PC-9 (cell line): ENCODE results near the gene KHK. TPM values are rescaled to one million over a fixed set of nuclear protein-coding genes. Genes with fewer than 3 reads are reported as not detected.

Source experiments
- BruUV-seq: library from RNA; stranded (reverse); fragments of 400-500 nt; replicated peaks from 2 replicates; lab custom pipeline; 2021; lab: Mats Ljungman, UMichigan
- CTCF ChIA-PET: fragments of 300-600 bp; sonication (Branson Sonifier 250); formaldehyde crosslinking; loops from one replicate; lab custom pipeline; 2022; ENCODE audit warnings: antibody characterized with exemption; lab: Charles Lee
- POLR2A ChIA-PET: fragments of 300-600 bp; sonication (Branson Sonifier 250); formaldehyde crosslinking; loops from one replicate; lab custom pipeline; 2022; ENCODE audit warnings: antibody characterized with exemption; ENCODE audit not compliant: unreplicated experiment; lab: Charles Lee
- DNase-seq, 2 experiments: peaks; one replicate each; pipeline versions ENCODE4 v3.0.0 to v3.0.0-alpha.2; 2015 to 2022; ENCODE audit warnings: mixed read lengths in 1 of 2
- H2AFZ ChIP-seq: fragments of 200-600 bp; sonication (generic); 2 replicates; pipeline ENCODE4 v1.8.1; 2017; ENCODE audit warnings: antibody characterized with exemption
- H3F3A ChIP-seq: fragments of 200-600 bp; sonication (generic); 2 replicates; pipeline ENCODE4 v1.8.1; 2017; ENCODE audit warnings: antibody characterized with exemption, mild to moderate bottlenecking, low read depth; ENCODE audit not compliant: insufficient read depth
- H3K27ac ChIP-seq: fragments of 200-600 bp; sonication (generic); 2 replicates; pipeline ENCODE4 v1.6.1; 2016; ENCODE audit warnings: mixed run types
- H3K27me3 ChIP-seq: fragments of 200-600 bp; sonication (generic); 2 replicates; pipeline ENCODE4 v1.6.1; 2016; ENCODE audit warnings: low read depth, mixed run types; ENCODE audit not compliant: insufficient read depth
- H3K36me3 ChIP-seq: fragments of 200-600 bp; sonication (generic); 2 replicates; pipeline ENCODE4 v1.6.1; 2016; ENCODE audit warnings: low read depth, mixed run types
- H3K4me1 ChIP-seq: fragments of 200-600 bp; sonication (generic); replicated peaks from 2 replicates; pipeline ENCODE4 v1.6.1; 2016; ENCODE audit warnings: mixed run types; ENCODE audit not compliant: insufficient read depth
- H3K4me2 ChIP-seq: fragments of 200-600 bp; sonication (generic); 2 replicates; pipeline ENCODE4 v1.6.1; 2017; ENCODE audit warnings: mixed run types
- H3K4me3 ChIP-seq: fragments of 200-600 bp; sonication (generic); 2 replicates; pipeline ENCODE4 v1.6.1; 2016; ENCODE audit warnings: mixed run types
- H3K79me2 ChIP-seq: fragments of 200-600 bp; sonication (generic); 2 replicates; pipeline ENCODE4 v1.6.1; 2017; ENCODE audit warnings: low read depth, mixed run types
- H3K9me2 ChIP-seq: fragments of 200-600 bp; sonication (generic); 2 replicates; pipeline ENCODE4 v1.8.1; 2017; ENCODE audit warnings: mild to moderate bottlenecking; ENCODE audit not compliant: insufficient read depth
- H3K9me3 ChIP-seq: fragments of 200-600 bp; sonication (generic); 2 replicates; pipeline ENCODE4 v1.8.1; 2016; ENCODE audit warnings: low read depth; ENCODE audit not compliant: insufficient read depth
- H4K20me1 ChIP-seq: fragments of 200-600 bp; sonication (generic); 2 replicates; pipeline ENCODE4 v1.8.1; 2017; ENCODE audit not compliant: insufficient read depth
- CTCF ChIP-seq: fragments of 200-600 bp; sonication (generic); conservative IDR thresholded peaks from 2 replicates; pipeline ENCODE4 v1.6.1; 2017; ENCODE audit warnings: mixed run types, antibody characterized with exemption, mild to moderate bottlenecking, moderate library complexity
- EZH2 ChIP-seq: fragments of 200-600 bp; sonication (generic); IDR thresholded peaks from 2 replicates; pipeline ENCODE4 v1.8.0; 2017; ENCODE audit warnings: antibody characterized with exemption, low read depth
- intact Hi-C: fragments of 100-400 bp; cut with micrococcal nuclease; formaldehyde crosslinking; loops from one replicate; pipeline ENCODE4 v1.10.0; 2022; ENCODE audit not compliant: unreplicated experiment
- total RNA-seq: library from RNA; stranded (reverse); gene quantifications from 2 replicates; pipeline ENCODE4 v1.2.3, GENCODE V29; 2021

Gene KHK
- total RNA-seq, 1 experiment from 2014 or later, result 4.4 TPM

DNA sequence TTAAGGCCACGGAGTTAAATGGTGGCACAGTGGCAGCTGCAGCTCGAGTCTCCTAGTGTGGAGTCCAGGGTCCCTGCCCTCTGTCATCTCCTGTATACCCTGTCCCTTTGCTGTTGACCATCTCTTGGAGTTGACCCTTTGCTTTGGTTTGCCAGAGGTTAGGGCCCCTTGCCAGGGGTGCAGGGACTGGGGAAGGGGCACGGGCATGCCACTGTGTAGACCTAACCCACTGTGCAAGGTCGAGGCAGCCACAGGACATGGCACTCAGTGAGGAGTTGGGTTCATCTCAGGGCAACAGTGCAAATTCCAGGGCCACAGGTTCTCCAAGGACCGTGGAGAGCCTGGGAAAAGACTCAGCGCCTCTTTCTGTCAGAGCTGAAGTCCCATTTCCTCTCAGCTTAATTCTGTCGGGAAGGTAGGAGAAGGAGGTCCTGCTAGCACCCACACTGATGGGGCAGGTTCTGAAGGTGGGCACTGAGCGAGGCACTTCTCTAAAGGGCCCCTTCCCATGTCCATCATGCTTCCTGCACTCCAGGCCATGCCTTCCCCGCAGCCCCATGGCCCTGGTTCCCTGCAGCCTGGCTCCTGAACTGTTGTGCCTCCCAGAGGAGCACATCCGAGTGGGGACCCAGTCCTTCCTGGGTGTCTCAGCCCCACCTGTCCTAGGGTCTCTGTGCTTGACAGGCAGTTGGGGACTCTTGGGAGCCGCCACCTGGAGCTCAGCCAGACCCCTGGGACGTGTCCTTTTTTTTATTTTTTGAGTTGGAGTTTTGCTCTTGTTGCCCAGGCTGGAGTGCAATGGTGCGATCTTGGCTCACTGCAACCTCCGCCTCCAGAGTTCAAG is 2.8 kb downstream of the KHK start:
- Histone ChIP-seq H3K4me1 (peaks cover 17% of the 10 kb centered on the region), H3K4me3 (no peak overlapping the region), H3K9me3 (no peaks in the 10 kb centered on the region), H3K9me2 (no peaks in the 10 kb centered on the region), H3K27ac (no peak overlapping the region), H3F3A (peaks cover 13% of the 10 kb centered on the region; the same call in 1 of the 2 replicates), H3K4me2 (no peak overlapping the region), H4K20me1 (no peaks in the 10 kb centered on the region), H3K79me2 (no peaks in the 10 kb centered on the region), H3K27me3 (no peaks in the 10 kb centered on the region), H2AFZ (no peak overlapping the region), H3K36me3 (no peaks in the 10 kb centered on the region)
- POLR2A ChIA-PET, result no interaction called here
- TF ChIP-seq EZH2 (no peak), CTCF (no peak)
- intact Hi-C loops, result no loop called here
- no TSS peak for BruUV-seq
- CTCF ChIA-PET, result interaction anchor here (0.5 to 0.7 kb wide), 2 partner anchors 16 to 130 kb away, joined by 3 to 4 read pairs; no protein-coding TSS in a partner anchor
- no peak for DNase-seq

GRCh38 chr2:27091746-27092695 is 5.4 kb downstream of the KHK start:
- no peak for DNase-seq
- no peaks in the 10 kb centered on the region for H4K20me1 ChIP-seq
- H3K9me3 ChIP-seq, result no peaks in the 10 kb centered on the region
- POLR2A ChIA-PET, result no interaction called here
- no peaks in the 10 kb centered on the region for H3K27me3 ChIP-seq
- H3K27ac ChIP-seq, result no peak overlapping the region
- H3K79me2 ChIP-seq, result no peaks in the 10 kb centered on the region
- no peak overlapping the region for H2AFZ ChIP-seq
- no peak overlapping the region for H3K4me2 ChIP-seq
- no peaks in the 10 kb centered on the region for H3K36me3 ChIP-seq
- H3K9me2 ChIP-seq, result no peaks in the 10 kb centered on the region
- BruUV-seq, result no TSS peak
- H3K4me1 ChIP-seq, result peaks cover 5% of the 10 kb centered on the region; the same call in 1 of the 2 replicates
- intact Hi-C loops, result loop anchor here (2.0 kb wide), 1 partner anchor 189 kb away; no protein-coding TSS in a partner anchor
- CTCF ChIA-PET, result no interaction called here
- no peak for TF ChIP-seq CTCF
- TF ChIP-seq EZH2, result no peak
- H3K4me3 ChIP-seq, result no peak overlapping the region
- peaks cover 6% of the 10 kb centered on the region; the same call in 1 of the 2 replicates for H3F3A ChIP-seq

DNA sequence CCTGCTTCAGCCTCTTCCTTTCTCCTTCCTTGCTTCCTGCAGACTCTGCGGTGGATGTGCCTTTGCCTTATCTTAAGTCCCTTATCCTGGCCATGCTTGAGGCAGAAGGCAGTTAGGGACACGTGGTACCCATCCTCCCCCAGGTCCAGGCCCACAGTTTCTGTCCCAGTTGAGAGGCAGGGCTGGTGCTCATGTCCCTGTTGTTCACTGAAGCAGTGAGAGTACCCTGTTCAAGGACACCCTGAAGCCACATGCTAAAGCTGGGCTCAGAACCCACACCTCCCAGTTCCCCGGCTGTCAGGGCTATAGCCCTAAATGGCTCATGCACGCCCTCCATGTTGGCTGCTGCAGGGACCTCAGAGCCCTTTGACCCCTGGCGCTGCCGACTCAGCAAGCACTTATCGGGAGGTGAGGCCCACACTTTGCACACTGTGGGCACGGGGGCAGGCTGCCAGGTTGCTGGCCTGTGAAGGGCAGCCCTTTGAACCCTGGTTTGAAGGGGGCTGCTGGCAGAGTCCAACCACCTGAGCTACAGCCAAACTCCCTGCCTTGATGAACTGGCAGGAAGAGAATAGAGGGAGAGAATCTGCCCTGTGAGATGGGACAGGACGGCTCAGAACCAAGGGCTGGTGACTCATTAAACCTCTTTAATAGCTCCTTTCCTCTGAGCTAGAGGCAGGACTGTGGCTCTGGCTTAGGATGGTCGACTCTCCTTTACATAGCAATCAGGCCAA is 6.3 kb downstream of the KHK start:
- peaks cover 6% of the 10 kb centered on the region; the same call in 1 of the 2 replicates for H3F3A ChIP-seq
- no peak overlapping the region for H3K4me2 ChIP-seq
- no TSS peak for BruUV-seq
- no peaks in the 10 kb centered on the region for H3K9me2 ChIP-seq
- no peaks in the 10 kb centered on the region for H3K4me1 ChIP-seq
- H3K36me3 ChIP-seq, result no peaks in the 10 kb centered on the region
- TF ChIP-seq EZH2, result no peak
- no peak for TF ChIP-seq CTCF
- H3K9me3 ChIP-seq, result no peaks in the 10 kb centered on the region
- no peaks in the 10 kb centered on the region for H3K79me2 ChIP-seq
- no peak overlapping the region for H3K27ac ChIP-seq
- DNase-seq, result no peak
- no peaks in the 10 kb centered on the region for H3K27me3 ChIP-seq
- intact Hi-C loops, result loop anchor here (2.0 kb wide), 1 partner anchor 188 kb away; no protein-coding TSS in a partner anchor
- ChIA-PET POLR2A (no interaction called here), CTCF (interaction anchor here (0.5 kb wide), 1 partner anchor 152 kb away, joined by 8 read pairs; no protein-coding TSS in a partner anchor)
- H4K20me1 ChIP-seq, result no peaks in the 10 kb centered on the region
- no peak overlapping the region for H2AFZ ChIP-seq
- no peak overlapping the region for H3K4me3 ChIP-seq
